Measurements from ENCODE around the gene RPTOR. TPM values are rescaled to one million over a fixed set of nuclear protein-coding genes. Genes with fewer than 3 reads are reported as not detected.

RPTOR gene
- polyA plus RNA-seq, 1 donor (not counting 4 experiments of a cell fraction or from before 2014, with no cell fraction given): 4.0 TPM

- FAIRE-seq: no peak
- H3K27me3 ChIP-seq (ENCODE audit: control insufficient read depth, extremely low read depth, insufficient read depth, low read length): no peaks in the 10 kb centered on the region
- dilution Hi-C loops (cut with MboI; ENCODE audit: extremely low pct_ligation_motif_present, low sequenced_read_pairs): no loop called here
- H3K9me3 ChIP-seq (ENCODE audit: control insufficient read depth, low read depth, low read length): no peaks in the 10 kb centered on the region
- no peak overlapping the region for H3K27ac ChIP-seq (ENCODE audit: control insufficient read depth, insufficient read depth, low read length)
- H3K4me2 ChIP-seq (ENCODE audit: control insufficient read depth, extremely low read depth, insufficient read depth, low read depth, low read length): no peak overlapping the region
- no peak overlapping the region for H3K4me3 ChIP-seq (ENCODE audit: control insufficient read depth in 2 of 3, extremely low read depth in 1 of 3, insufficient read depth in 2 of 3, low read depth in 1 of 3, low read length in 3 of 3)
- DNase-seq (ENCODE audit: low read depth, low spot score): no peak
- peaks cover 6% of the 10 kb centered on the region for H3K4me1 ChIP-seq (ENCODE audit: control insufficient read depth, extremely low read depth, insufficient read depth, low read length)
- H3K79me2 ChIP-seq (ENCODE audit: control insufficient read depth, insufficient read depth, low read length): no peaks in the 10 kb centered on the region
- H2AFZ ChIP-seq (ENCODE audit: control insufficient read depth, low read length): no peak overlapping the region
- no peaks in the 10 kb centered on the region for H3K9me1 ChIP-seq (ENCODE audit: control insufficient read depth, extremely low read depth, insufficient read depth, low read length)
- H3K36me3 ChIP-seq (ENCODE audit: control insufficient read depth in 2 of 2, extremely low read depth in 1 of 2, insufficient read depth in 2 of 2, low read length in 2 of 2): peaks cover 2 to 11% of the 10 kb centered on the region in 2 experiments
- no peak overlapping the region for H3K9ac ChIP-seq (ENCODE audit: control insufficient read depth, extremely low read depth, insufficient read depth, low read length)
- TF ChIP-seq EZH2 (IDR thresholded peaks at IDR 0.05; ENCODE audit: low read length) (no peak), CTCF (optimal IDR thresholded peaks at IDR 0.05 in 1 of 3, IDR thresholded peaks at IDR 0.05 in 1 of 3, conservative IDR thresholded peaks at IDR 0.05 in 1 of 3; ENCODE audit: extremely low read depth in 1 of 3, insufficient read depth in 2 of 3, low read length in 3 of 3) (no peak)
- H4K20me1 ChIP-seq (ENCODE audit: control insufficient read depth, extremely low read depth, insufficient read depth, low read length): no peaks in the 10 kb centered on the region
Measured at GRCh38 chr17:80797741-80798594, 253.3 kb downstream of the RPTOR start.

GRCh38 chr17:80798595-80799537 lies 254.2 kb downstream of the RPTOR start:
- Histone ChIP-seq H3K36me3 (ENCODE audit: control insufficient read depth in 2 of 2, extremely low read depth in 1 of 2, insufficient read depth in 2 of 2, low read length in 2 of 2) (peaks cover 2 to 7% of the 10 kb centered on the region in 2 experiments), H3K27ac (ENCODE audit: control insufficient read depth, insufficient read depth, low read length) (no peak overlapping the region), H2AFZ (ENCODE audit: control insufficient read depth, low read length) (no peak overlapping the region), H3K27me3 (ENCODE audit: control insufficient read depth, extremely low read depth, insufficient read depth, low read length) (no peaks in the 10 kb centered on the region), H3K79me2 (ENCODE audit: control insufficient read depth, insufficient read depth, low read length) (no peaks in the 10 kb centered on the region), H3K4me1 (ENCODE audit: control insufficient read depth, extremely low read depth, insufficient read depth, low read length) (peaks cover under 1% of the 10 kb centered on the region), H3K4me3 (ENCODE audit: control insufficient read depth in 2 of 3, extremely low read depth in 1 of 3, insufficient read depth in 2 of 3, low read depth in 1 of 3, low read length in 3 of 3) (no peak overlapping the region), H3K4me2 (ENCODE audit: control insufficient read depth, extremely low read depth, insufficient read depth, low read depth, low read length) (no peak overlapping the region), H3K9ac (ENCODE audit: control insufficient read depth, extremely low read depth, insufficient read depth, low read length) (no peak overlapping the region), H4K20me1 (ENCODE audit: control insufficient read depth, extremely low read depth, insufficient read depth, low read length) (no peaks in the 10 kb centered on the region), H3K9me1 (ENCODE audit: control insufficient read depth, extremely low read depth, insufficient read depth, low read length) (no peaks in the 10 kb centered on the region), H3K9me3 (ENCODE audit: control insufficient read depth, low read depth, low read length) (no peaks in the 10 kb centered on the region)
- FAIRE-seq: no peak
- DNase-seq (ENCODE audit: low read depth, low spot score): no peak
- TF ChIP-seq EZH2 (IDR thresholded peaks at IDR 0.05; ENCODE audit: low read length) (no peak), CTCF (optimal IDR thresholded peaks at IDR 0.05 in 1 of 3, IDR thresholded peaks at IDR 0.05 in 1 of 3, conservative IDR thresholded peaks at IDR 0.05 in 1 of 3; ENCODE audit: extremely low read depth in 1 of 3, insufficient read depth in 2 of 3, low read length in 3 of 3) (no peak)
- dilution Hi-C loops (cut with MboI; ENCODE audit: extremely low pct_ligation_motif_present, low sequenced_read_pairs): no loop called here

Measured in keratinocyte (primary cell).